GM21529 (cell line): ENCODE data around the gene TBC1D10B.
"Not testable (repeated sequence)": the region's sequence is repeated elsewhere in the genome, so short reads cannot be mapped to it uniquely, and the experiment has no call there.

Source experiments
- ATAC-seq: cut with Tn5 transposase; IDR thresholded peaks from one replicate; pipeline ENCODE4 v1.9.1; 2021; ENCODE audit not compliant: unreplicated experiment

Gene TBC1D10B

GRCh38 chr16:30397776-30398660 lies 27.7 kb upstream of the TBC1D10B start:
- ATAC-seq: no peak

- ATAC-seq: no peak
Measured at GRCh38 chr16:30397056-30397455, 26.8 kb upstream of the TBC1D10B start.

GRCh38 chr16:30396627-30397026 lies 26.3 kb upstream of the TBC1D10B start:
- not testable (repeated sequence) for ATAC-seq

GRCh38 chr16:30395992-30396585 lies 25.8 kb upstream of the TBC1D10B start:
- no peak for ATAC-seq

- peak; percentile 64 for ATAC-seq
Measured at GRCh38 chr16:30395155-30395991, 25.1 kb upstream of the TBC1D10B start, which contains the start of gene ZNF48. Gene ZNF48, plus strand, starts transcription at chr16:30395420. Its CDS starts 375 bp downstream, at chr16:30395795.

GRCh38 chr16:30394592-30395154 lies 24.4 kb upstream of the TBC1D10B start:
- ATAC-seq: no peak

GRCh38 chr16:30383521-30383920 lies 13.2 kb upstream of the TBC1D10B start:
- ATAC-seq: no peak

- peak; percentile 33 for ATAC-seq
Measured at GRCh38 chr16:30382111-30382881, 12.0 kb upstream of the TBC1D10B start, which contains the start of gene SEPTIN1. Gene SEPTIN1, minus strand, starts transcription at chr16:30382561. Its CDS starts 19 bp downstream, at chr16:30382542.

- ATAC-seq: no peak
Measured at GRCh38 chr16:30381291-30382041, 11.2 kb upstream of the TBC1D10B start.

- ATAC-seq: no peak
Measured at GRCh38 chr16:30380803-30381208, 10.5 kb upstream of the TBC1D10B start.

GRCh38 chr16:30380072-30380802 lies 9.9 kb upstream of the TBC1D10B start:
- no peak for ATAC-seq

- ATAC-seq: no peak
Measured at GRCh38 chr16:30379158-30379783, 9.0 kb upstream of the TBC1D10B start.

- ATAC-seq: peak; percentile 80
Measured at GRCh38 chr16:30378236-30379157, 8.2 kb upstream of the TBC1D10B start.

GRCh38 chr16:30377812-30378235 lies 7.5 kb upstream of the TBC1D10B start:
- peak; percentile 39 for ATAC-seq

GRCh38 chr16:30377050-30377811 lies 6.9 kb upstream of the TBC1D10B start:
- no peak for ATAC-seq

- no peak for ATAC-seq
Measured at GRCh38 chr16:30376461-30376902, 6.2 kb upstream of the TBC1D10B start.
